Mesenchymal stem cell (in vitro differentiated cells and primary cell): ENCODE data around the gene NCOA6.
"Not testable (repeated sequence)": the region's sequence is repeated elsewhere in the genome, so short reads cannot be mapped to it uniquely, and the experiment has no call there.

Source experiments
- DNase-seq: peaks from one replicate; pipeline ENCODE4 v3.0.0-alpha.2; 2013
- H2AFZ ChIP-seq: one replicate; pipeline ENCODE4 v1.6.1; 2013; ENCODE audit warnings: low read depth, mild to moderate bottlenecking, control low read depth, inconsistent platforms, low read length, moderate library complexity
- H2AK5ac ChIP-seq: 2 replicates; pipeline ENCODE4 v1.6.1; 2013; ENCODE audit warnings: low read length, moderate library complexity, mild to moderate bottlenecking, inconsistent platforms; ENCODE audit not compliant: severe bottlenecking
- H2BK120ac ChIP-seq: one replicate; pipeline ENCODE4 v1.6.1; 2013; ENCODE audit warnings: low read depth, mild to moderate bottlenecking, inconsistent platforms, low read length, moderate library complexity
- H2BK12ac ChIP-seq, 2 experiments: one replicate each; pipeline ENCODE4 v1.6.1; 2013; ENCODE audit warnings: inconsistent platforms in 2 of 2, low read length in 2 of 2, mild to moderate bottlenecking in 2 of 2, moderate library complexity in 2 of 2, control low read depth in 1 of 2
- H2BK15ac ChIP-seq: one replicate; pipeline ENCODE4 v1.6.1; 2013; ENCODE audit warnings: mild to moderate bottlenecking, low read depth, inconsistent platforms; ENCODE audit not compliant: poor library complexity, severe bottlenecking
- H2BK5ac ChIP-seq: 2 replicates; pipeline ENCODE4 v1.6.1; 2013; ENCODE audit warnings: low read depth, mild to moderate bottlenecking, low read length, control low read depth, inconsistent platforms; ENCODE audit not compliant: poor library complexity, severe bottlenecking
- H3K14ac ChIP-seq, 2 experiments: one replicate each; pipeline ENCODE4 v1.6.1; 2013; ENCODE audit warnings: inconsistent platforms in 2 of 2, low read length in 2 of 2, control low read depth in 1 of 2, mild to moderate bottlenecking in 1 of 2, moderate library complexity in 1 of 2
- H3K18ac ChIP-seq, 2 experiments: one replicate each; pipeline ENCODE4 v1.6.1; 2013; ENCODE audit warnings: inconsistent platforms in 2 of 2, low read length in 2 of 2, control low read depth in 1 of 2, low read depth in 1 of 2, mild to moderate bottlenecking in 1 of 2
- H3K23ac ChIP-seq, 2 experiments: one replicate each; pipeline ENCODE4 v1.6.1; 2013; ENCODE audit warnings: inconsistent platforms in 2 of 2, low read length in 2 of 2, mild to moderate bottlenecking in 2 of 2, moderate library complexity in 2 of 2, control low read depth in 1 of 2
- H3K27ac ChIP-seq: 2 replicates; pipeline ENCODE4 v1.5.1; 2013; ENCODE audit warnings: mild to moderate bottlenecking, moderate library complexity, low read length, control low read depth, inconsistent platforms; ENCODE audit not compliant: poor library complexity, severe bottlenecking
- H3K27me3 ChIP-seq, 2 experiments: 2 replicates each; pipeline versions ENCODE4 v1.6.1 to v1.7.0; 2013; ENCODE audit warnings: low read length in 2 of 2, mild to moderate bottlenecking in 2 of 2, moderate library complexity in 2 of 2, control low read depth in 1 of 2, inconsistent platforms in 1 of 2; ENCODE audit not compliant: control insufficient read depth in 1 of 2, insufficient read depth in 1 of 2
- H3K36me3 ChIP-seq, 2 experiments: 2 replicates each; pipeline versions ENCODE4 v1.6.1 to v1.7.0; 2013; ENCODE audit warnings: low read length in 2 of 2, control low read depth in 1 of 2, inconsistent platforms in 1 of 2, low read depth in 1 of 2, mild to moderate bottlenecking in 1 of 2; ENCODE audit not compliant: insufficient read depth in 2 of 2, control insufficient read depth in 1 of 2
- H3K4ac ChIP-seq, 2 experiments: one replicate each; pipeline ENCODE4 v1.6.1; 2013; ENCODE audit warnings: inconsistent platforms in 2 of 2, low read length in 2 of 2, mild to moderate bottlenecking in 2 of 2, moderate library complexity in 2 of 2, control low read depth in 1 of 2, low read depth in 1 of 2
- H3K4me1 ChIP-seq: 2 replicates; pipeline ENCODE4 v1.6.1; 2013; ENCODE audit warnings: low read depth, low read length, control low read depth; ENCODE audit not compliant: control insufficient read depth, insufficient read depth
- H3K4me2 ChIP-seq: 2 replicates; pipeline ENCODE4 v1.6.1; 2013; ENCODE audit warnings: low read length, mild to moderate bottlenecking, inconsistent platforms; ENCODE audit not compliant: poor library complexity, severe bottlenecking
- H3K4me3 ChIP-seq, 2 experiments: 2 replicates each; pipeline versions ENCODE4 v1.5.1 to v1.7.0; 2013; ENCODE audit warnings: low read length in 2 of 2, mild to moderate bottlenecking in 2 of 2, control low read depth in 1 of 2, low read depth in 1 of 2; ENCODE audit not compliant: insufficient read depth in 1 of 2
- H3K79me1 ChIP-seq: replicated peaks from 2 replicates; pipeline ENCODE4 v1.6.1; 2013; ENCODE audit warnings: mild to moderate bottlenecking, control low read depth, low read length, inconsistent platforms; ENCODE audit not compliant: poor library complexity, severe bottlenecking
- H3K9ac ChIP-seq: 2 replicates; pipeline ENCODE4 v1.7.0; 2013; ENCODE audit warnings: mild to moderate bottlenecking, low read length, moderate library complexity
- H3K9me3 ChIP-seq: 2 replicates; pipeline ENCODE4 v1.7.0; 2013; ENCODE audit warnings: mild to moderate bottlenecking, low read length; ENCODE audit not compliant: control insufficient read depth
- H4K8ac ChIP-seq: one replicate; pipeline ENCODE4 v1.6.1; 2013; ENCODE audit warnings: inconsistent platforms, mild to moderate bottlenecking, low read length, moderate library complexity
- H4K91ac ChIP-seq: one replicate; pipeline ENCODE4 v1.6.1; 2013; ENCODE audit warnings: mild to moderate bottlenecking, low read length, inconsistent platforms
- WGBS: methylation state at CpG from one replicate; pipeline ENCODE4 v1.1.7; 2013; ENCODE audit warnings: mixed read lengths; 5-methylcytosine and 5-hydroxymethylcytosine counted together

The NCOA6 gene

GRCh38 chr20:34715384-34715783, 110.1 kb downstream of the NCOA6 start:
- Histone ChIP-seq H3K4me1 (peaks cover 17% of the 10 kb centered on the region), H3K79me1 (peaks cover 3% of the 10 kb centered on the region), H2BK5ac (no peak overlapping the region), H2BK12ac (no peak overlapping the region), H3K27me3 (no peaks in the 10 kb centered on the region), H3K4ac (no peak overlapping the region), H3K4me3 (no peak overlapping the region), H4K91ac (no peak overlapping the region), H3K36me3 (peaks cover 33 to 59% of the 10 kb centered on the region in 2 experiments), H2AFZ (no peak overlapping the region), H2AK5ac (no peak overlapping the region), H3K14ac (no peak overlapping the region), H3K9me3 (no peaks in the 10 kb centered on the region), H3K23ac (no peak overlapping the region), H4K8ac (no peak overlapping the region), H3K4me2 (no peak overlapping the region), H2BK120ac (no peak overlapping the region), H3K9ac (no peak overlapping the region), H3K27ac (no peak overlapping the region), H2BK15ac (no peak overlapping the region), H3K18ac (no peak overlapping the region)
- 89% methylated on average over 4 of the region's 4 CpGs for WGBS
- DNase-seq, result no peak

- H2BK12ac ChIP-seq, DNase-seq, H4K8ac ChIP-seq, H3K9ac ChIP-seq, H3K18ac ChIP-seq, H3K9me3 ChIP-seq, H3K4me3 ChIP-seq, H3K4me2 ChIP-seq, H3K4ac ChIP-seq, H2BK15ac ChIP-seq, H3K14ac ChIP-seq, H2BK120ac ChIP-seq, H2BK5ac ChIP-seq, H2AFZ ChIP-seq, H3K27me3 ChIP-seq, H3K23ac ChIP-seq, H3K79me1 ChIP-seq, H2AK5ac ChIP-seq: not testable (repeated sequence)
- Histone ChIP-seq H3K4me1 (peaks cover 22% of the 10 kb centered on the region), H3K27ac (peak overlapping the region; percentile 67), H4K91ac (peak overlapping the region; percentile 7), H3K36me3 (peaks cover 33 to 54% of the 10 kb centered on the region in 2 experiments)
- 98% methylated on average over 10 of the region's 10 CpGs for WGBS
Observed at GRCh38 chr20:34713944-34714515, 111.4 kb downstream of the NCOA6 start.

- Histone ChIP-seq H2BK5ac (no peak overlapping the region), H3K27ac (peak overlapping the region; percentile 67), H2AFZ (no peak overlapping the region), H3K14ac (no peak overlapping the region), H3K9me3 (no peaks in the 10 kb centered on the region), H3K4ac (no peak overlapping the region), H3K79me1 (peaks cover 7% of the 10 kb centered on the region), H3K4me1 (peaks cover 26% of the 10 kb centered on the region), H3K4me2 (no peak overlapping the region), H3K36me3 (peaks cover 29 to 50% of the 10 kb centered on the region in 2 experiments), H3K18ac (peak overlapping the region in 1 of 2 experiments; percentile 13), H2AK5ac (no peak overlapping the region), H2BK12ac (no peak overlapping the region), H3K27me3 (no peaks in the 10 kb centered on the region), H4K91ac (no peak overlapping the region), H2BK15ac (no peak overlapping the region), H4K8ac (peak overlapping the region; percentile 19), H3K9ac (no peak overlapping the region), H3K4me3 (no peak overlapping the region), H3K23ac (no peak overlapping the region), H2BK120ac (no peak overlapping the region)
- peak; percentile 99 for DNase-seq
- 89% methylated on average over 1 of the region's 1 CpG for WGBS
Observed at GRCh38 chr20:34713194-34713943, 112.1 kb downstream of the NCOA6 start.

GRCh38 chr20:34712525-34713192, 112.8 kb downstream of the NCOA6 start:
- H3K4ac ChIP-seq, result no peak overlapping the region
- no peak overlapping the region for H3K4me2 ChIP-seq
- no peak overlapping the region for H2BK5ac ChIP-seq
- peak overlapping the region; percentile 19 for H4K8ac ChIP-seq
- H3K23ac ChIP-seq, result no peak overlapping the region
- peak overlapping the region; percentile 26 for H3K27ac ChIP-seq
- H3K9me3 ChIP-seq, result no peaks in the 10 kb centered on the region
- peak overlapping the region in 1 of 2 experiments; percentile 13 for H3K18ac ChIP-seq
- no peak for DNase-seq
- no peak overlapping the region for H2BK120ac ChIP-seq
- H3K36me3 ChIP-seq, result peaks cover 27 to 45% of the 10 kb centered on the region in 2 experiments
- H3K79me1 ChIP-seq, result peaks cover 7% of the 10 kb centered on the region
- H3K9ac ChIP-seq, result no peak overlapping the region
- H2AFZ ChIP-seq, result no peak overlapping the region
- H3K4me1 ChIP-seq, result peaks cover 25% of the 10 kb centered on the region
- no peak overlapping the region for H2BK15ac ChIP-seq
- no peaks in the 10 kb centered on the region for H3K27me3 ChIP-seq
- H2BK12ac ChIP-seq, result peak overlapping the region in 1 of 2 experiments; percentile 56
- no peak overlapping the region for H3K14ac ChIP-seq
- no peak overlapping the region for H3K4me3 ChIP-seq
- 87% methylated on average over 5 of the region's 5 CpGs for WGBS
- H2AK5ac ChIP-seq, result no peak overlapping the region
- H4K91ac ChIP-seq, result no peak overlapping the region
